Erythroblast (primary cell): ENCODE measurements around the gene PTPRD.
"Not testable (repeated sequence)": the region's sequence is repeated elsewhere in the genome, so short reads cannot be mapped to it uniquely, and the experiment has no call there.

Experiments
- DNase-seq, 2 experiments: peaks; one replicate each; lab custom pipeline; 2025; lab: John Stamatoyannopoulos, UW
- GATA1 ChIP-seq: IDR thresholded peaks from 2 replicates; pipeline ENCODE4 v1.6.1; 2011; ENCODE audit warnings: low read depth, mild to moderate bottlenecking, control low read depth, low read length, moderate library complexity
- POLR2A ChIP-seq: IDR thresholded peaks from 2 replicates; pipeline ENCODE4 v1.6.1; 2011; ENCODE audit warnings: mild to moderate bottlenecking, low read length

PTPRD gene

DNA sequence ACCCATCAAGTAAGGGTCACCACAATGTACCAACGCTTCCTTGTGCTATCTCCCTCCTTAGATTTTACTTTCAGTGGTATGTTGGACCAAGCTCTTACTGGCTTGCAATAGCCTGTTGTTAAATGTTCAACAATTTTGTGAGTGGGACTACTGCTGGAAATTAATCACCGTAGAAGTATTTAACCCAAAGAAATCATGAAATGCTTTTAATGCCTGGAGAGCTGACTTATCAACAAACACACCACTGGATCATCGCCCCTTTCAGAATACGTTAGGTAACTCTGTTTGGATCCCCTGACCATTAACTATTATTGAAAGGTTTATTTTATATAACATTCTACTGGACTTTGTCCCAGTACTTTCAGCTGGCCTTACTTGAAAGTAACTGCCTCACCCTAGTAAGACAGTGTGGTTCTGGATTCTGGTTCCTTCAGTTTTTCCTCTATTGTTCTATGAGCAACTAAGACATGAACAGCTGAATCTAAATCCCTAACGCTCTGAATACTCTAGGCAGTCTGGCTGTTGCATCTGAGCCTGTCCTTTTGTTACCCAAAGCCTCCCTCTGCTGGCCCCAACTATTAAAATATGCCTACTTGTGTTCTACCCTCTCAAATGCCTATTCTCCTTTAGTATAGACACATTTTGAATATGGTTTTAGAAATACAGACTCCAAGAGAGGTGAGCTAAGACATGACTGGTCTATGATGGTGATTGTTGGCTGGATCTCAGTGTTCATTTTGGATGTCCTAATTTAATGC lies 1609.8 kb downstream of the PTPRD start:
- DNase-seq = no peak
- TF ChIP-seq POLR2A (no peak), GATA1 (no peak)

DNA sequence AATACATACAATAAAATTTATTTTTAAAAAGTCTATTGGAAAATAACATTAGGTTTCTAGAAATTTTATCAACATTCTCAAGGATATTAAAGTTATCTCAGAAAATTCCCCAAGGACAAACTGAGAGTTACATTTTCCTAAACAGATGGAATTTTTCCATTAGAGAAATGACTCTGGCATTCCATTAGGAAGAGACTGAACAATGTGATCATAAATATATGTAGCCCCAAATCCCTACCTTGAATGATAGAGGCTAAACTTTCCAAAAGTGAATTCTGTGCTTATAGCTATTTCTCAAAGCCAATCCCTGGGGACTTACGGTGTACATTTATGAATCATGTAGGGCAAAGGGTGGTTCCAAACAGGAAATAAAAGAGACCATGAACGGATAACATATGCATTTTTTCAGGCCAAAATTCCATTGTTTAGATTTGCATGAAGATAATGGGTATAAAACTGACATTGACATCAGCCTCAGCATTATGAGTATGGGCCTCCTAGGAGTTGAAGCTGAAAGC lies 1632.2 kb downstream of the PTPRD start:
- TF ChIP-seq POLR2A (no peak), GATA1 (no peak)
- DNase-seq = no peak

DNA sequence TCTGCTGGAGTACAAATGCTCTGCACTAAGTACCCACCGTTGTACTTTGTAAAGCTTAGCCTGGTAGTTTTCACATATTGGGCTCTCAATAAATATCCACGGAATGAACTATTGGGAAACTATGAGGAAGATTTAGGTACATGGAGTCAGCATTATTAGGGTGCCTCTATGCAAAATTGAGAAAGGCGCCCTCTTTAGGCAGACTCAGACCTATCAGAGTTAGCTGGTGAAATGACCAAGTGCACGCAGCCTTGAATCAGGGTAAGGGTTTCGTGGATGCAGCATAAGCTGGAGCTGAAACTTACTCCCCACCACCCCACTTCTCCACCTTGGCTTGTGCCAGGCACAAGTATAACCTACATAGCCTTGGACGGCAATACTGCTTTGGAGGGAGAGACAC lies 1634.5 kb downstream of the PTPRD start:
- no peak for DNase-seq

GRCh38 chr9:8968350-8968749 lies 1644.5 kb downstream of the PTPRD start:
- not testable (repeated sequence) for DNase-seq

More for the DNA sequence above, 1634.5 kb downstream of the PTPRD start:
- no peak for TF ChIP-seq POLR2A
- TF ChIP-seq GATA1 = no peak

DNA sequence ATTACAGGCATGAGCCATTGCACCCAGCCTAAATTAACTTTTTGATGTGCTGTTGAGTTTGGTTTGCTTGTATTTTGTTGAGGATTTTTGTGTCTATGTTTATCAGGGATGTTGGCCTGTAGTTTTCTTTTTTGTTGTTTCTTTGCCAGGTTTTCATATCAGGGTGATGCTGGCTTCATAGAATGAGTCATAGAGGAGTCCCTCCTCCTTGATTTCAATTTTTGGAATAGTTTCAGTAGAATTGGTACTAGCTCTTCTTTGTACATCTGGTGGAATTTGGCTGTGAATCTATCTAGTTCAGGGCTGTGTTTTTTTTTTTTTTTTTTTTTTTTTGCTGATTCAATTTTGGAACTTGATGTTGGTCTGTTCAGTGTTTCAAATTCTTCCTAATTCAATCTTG lies 1648.9 kb downstream of the PTPRD start:
- no peak for DNase-seq
- TF ChIP-seq GATA1 (no peak), POLR2A (no peak)

DNA sequence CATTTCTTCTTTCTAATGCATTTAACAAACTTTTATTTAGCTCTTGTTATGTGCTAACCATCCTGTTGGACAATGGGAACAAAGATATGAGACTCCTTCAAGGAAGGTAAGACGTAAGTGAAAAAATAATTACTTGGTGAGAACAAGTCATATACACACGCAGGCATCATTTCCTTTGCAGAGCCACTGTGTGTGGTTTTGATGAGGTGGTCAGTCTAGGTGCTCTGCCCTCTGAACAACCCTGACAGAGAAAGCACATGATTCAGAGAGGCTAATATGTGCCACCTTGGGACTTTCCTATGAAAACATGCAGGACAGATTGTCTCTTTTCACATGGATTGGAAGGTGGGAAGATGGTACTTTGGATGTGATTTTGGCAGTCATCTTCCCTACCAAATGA lies 1650.7 kb downstream of the PTPRD start:
- no peak for DNase-seq
- TF ChIP-seq POLR2A (no peak), GATA1 (no peak)

DNA sequence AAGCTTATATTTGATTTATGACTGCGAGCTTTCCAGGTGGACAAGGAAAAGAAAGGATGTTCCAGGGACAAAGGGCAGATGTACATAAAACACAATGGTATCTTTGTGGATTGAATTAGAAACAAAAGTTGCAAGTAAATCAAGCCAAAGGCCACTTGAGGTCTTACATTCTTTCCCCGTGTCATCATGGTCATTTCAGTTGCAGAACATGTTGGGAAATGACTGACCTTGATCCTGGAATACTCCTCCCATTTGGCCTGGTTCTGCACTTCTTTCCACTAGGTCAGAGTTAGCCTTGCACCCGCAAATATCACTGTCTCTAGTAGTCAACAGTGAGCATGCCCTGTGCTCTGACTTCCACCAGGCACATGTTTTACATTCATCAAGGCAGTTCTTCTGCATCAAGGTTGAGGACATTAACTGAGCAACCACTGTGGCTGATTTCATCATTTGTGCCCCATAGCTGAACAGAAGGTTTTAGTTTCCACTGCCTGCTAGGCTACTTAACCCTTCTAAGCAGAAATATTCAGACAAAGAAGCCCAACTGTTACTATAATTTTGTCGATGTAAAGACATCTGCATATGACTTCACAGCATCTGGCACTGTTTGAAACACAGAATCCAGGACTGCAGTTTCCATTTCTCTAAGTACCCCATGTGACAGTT lies 1651.5 kb downstream of the PTPRD start:
- DNase-seq = no peak

DNA sequence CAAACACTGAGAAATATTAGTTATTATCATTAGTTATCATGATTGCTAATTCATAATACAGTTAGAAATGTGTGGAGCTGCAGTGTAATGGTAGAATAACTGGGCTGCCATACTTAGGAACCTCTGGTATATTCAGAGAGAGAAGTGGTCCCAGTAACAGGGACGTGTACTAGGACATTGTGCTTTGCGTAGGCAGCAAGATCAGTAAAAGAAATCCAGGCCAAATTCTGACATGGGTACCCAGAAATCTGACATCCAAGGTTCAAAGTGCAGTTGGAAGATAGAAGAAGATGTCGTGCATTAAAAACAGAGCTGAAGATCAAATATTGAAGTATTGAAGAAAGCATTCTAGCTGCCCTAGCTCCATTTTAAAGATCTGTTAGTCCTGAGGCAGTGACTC lies 1652.5 kb downstream of the PTPRD start:
- TF ChIP-seq POLR2A (no peak), GATA1 (no peak)

More for the DNA sequence above, 1651.5 kb downstream of the PTPRD start:
- TF ChIP-seq GATA1 (no peak), POLR2A (no peak)

DNA sequence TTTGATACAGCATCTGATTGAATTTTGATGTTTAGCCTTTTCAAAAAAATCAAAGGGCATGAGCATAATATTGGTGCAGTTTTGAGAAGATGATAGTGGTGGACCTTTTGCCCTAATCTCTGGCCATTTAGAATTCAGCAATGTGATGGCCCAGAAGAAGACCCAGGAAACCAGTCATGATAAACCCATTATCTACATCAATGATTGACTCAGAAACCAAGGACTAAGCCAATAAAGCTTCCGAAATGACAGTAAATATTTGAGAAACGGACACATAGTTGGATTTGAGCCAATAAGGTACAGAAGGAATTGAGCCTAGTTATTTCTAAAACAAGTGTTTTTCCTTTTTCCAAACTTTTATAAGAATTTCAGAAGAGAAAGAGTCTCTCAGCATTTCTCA lies 1654.4 kb downstream of the PTPRD start:
- no peak for TF ChIP-seq POLR2A
- no peak for TF ChIP-seq GATA1
- DNase-seq = no peak

More for the DNA sequence above, 1652.5 kb downstream of the PTPRD start:
- no peak for DNase-seq

GRCh38 chr9:8955315-8955714 lies 1657.5 kb downstream of the PTPRD start:
- TF ChIP-seq POLR2A (no peak), GATA1 (no peak)

GRCh38 chr9:8946461-8946860 lies 1666.3 kb downstream of the PTPRD start:
- TF ChIP-seq POLR2A = no peak
- TF ChIP-seq GATA1 = no peak
- no peak for DNase-seq

More at GRCh38 chr9:8955315-8955714, 1657.5 kb downstream of the PTPRD start:
- DNase-seq = no peak

- no peak for DNase-seq
- TF ChIP-seq POLR2A (no peak), GATA1 (no peak)
These were observed 1669.4 kb downstream of the PTPRD start for GRCh38 chr9:8943392-8943791.

DNA sequence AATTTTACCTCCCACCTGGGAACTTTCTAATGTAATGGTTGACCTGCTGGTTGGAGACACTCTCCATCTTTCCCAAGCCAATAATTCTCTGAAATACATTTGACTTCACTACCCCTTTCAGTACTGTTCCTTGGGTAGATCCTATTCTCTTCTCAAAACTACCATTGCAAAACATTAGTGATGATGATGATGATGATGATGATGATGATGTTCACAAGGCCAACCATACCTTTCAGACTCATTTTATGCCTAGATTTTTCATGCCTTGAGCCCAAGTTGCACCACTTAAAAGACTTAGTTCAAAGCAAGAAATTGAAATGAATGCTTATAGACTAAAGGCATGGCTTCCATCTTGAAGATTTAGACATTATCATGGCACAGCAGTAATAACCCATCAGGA lies 1672.2 kb downstream of the PTPRD start:
- TF ChIP-seq GATA1 = no peak
- TF ChIP-seq POLR2A = no peak
- DNase-seq = no peak

- DNase-seq = no peak
- TF ChIP-seq POLR2A = no peak
- no peak for TF ChIP-seq GATA1
These were observed 1686.3 kb downstream of the PTPRD start for GRCh38 chr9:8926461-8926860.

DNA sequence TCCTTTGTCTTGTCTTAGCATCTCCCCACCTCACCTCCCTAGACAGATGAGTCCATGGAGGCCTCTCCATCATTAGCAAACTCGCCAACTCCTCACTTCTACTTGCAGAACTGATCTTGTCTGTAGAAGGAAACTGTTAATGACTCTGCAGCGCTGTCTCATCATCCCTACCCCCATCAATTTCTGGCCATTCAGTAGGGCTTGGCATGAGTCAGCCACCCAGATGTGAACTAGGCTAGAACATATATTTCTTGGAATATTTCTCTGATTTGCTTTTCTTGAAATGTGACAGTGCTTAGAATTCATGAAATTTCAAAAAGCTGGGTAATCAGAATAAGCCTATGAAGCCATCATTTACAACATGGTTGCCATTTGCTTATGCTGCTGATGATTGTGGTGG lies 1688.2 kb downstream of the PTPRD start:
- TF ChIP-seq POLR2A = no peak
- no peak for TF ChIP-seq GATA1
- no peak for DNase-seq

DNA sequence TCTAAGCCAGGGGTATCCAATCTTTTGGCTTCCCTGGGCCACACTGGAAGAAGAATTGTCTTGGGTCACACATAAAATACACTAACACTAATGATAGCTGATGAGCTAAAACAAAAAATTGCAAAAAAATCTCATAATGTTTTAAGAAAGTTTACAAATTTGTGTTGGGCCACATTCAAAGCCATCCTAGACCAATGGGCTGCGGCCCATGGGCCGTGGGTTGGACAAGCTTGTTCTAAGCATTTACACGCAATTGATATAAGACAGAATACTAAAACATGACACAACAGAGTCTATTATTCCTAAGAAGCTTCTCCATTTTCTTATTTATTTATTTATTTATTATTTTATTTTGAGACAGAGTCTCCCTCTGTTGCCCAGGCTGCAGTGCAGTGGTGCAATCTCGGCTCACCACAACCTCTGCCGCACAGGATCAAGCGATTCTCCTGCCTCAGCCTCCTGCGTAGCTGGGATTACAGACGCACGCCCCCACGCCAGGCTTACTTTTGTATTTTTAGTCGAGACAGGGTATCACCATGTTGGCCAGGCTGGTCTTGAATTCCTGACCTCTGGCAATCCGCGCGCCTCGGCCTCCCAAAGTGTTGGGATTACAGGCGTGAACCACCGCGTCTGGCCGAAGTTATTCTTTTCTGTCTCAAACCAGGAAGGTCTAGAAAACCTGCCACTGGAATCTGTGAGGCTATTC lies 1692.2 kb downstream of the PTPRD start:
- not testable (repeated sequence) for DNase-seq
